T-cell (primary cell): ENCODE measurements around the gene SIRT6. TPM values are rescaled to one million over a fixed set of nuclear protein-coding genes. Genes with fewer than 3 reads are reported as not detected.

ENCODE experiments used
- ATAC-seq, 4 experiments: fragments of 200-7000 bp in 3 of 4; fragments of 150-1000 bp in 1 of 4; cut with Tn5 transposase; replicated peaks in 1 of 4; 1 replicate in 3 of 4; 2 replicates in 1 of 4; pipeline ENCODE4 v1.10.0; 2021; ENCODE audit warnings: moderate library complexity in 3 of 4, mild to moderate bottlenecking in 2 of 4, moderate number of reproducible peaks in 1 of 4
- CTCF ChIA-PET, 2 donors: fragments of 300-600 bp; sonication (Branson Sonifier 250); formaldehyde crosslinking; loops; one replicate each; lab custom pipeline; 2022; ENCODE audit warnings: antibody characterized with exemption in 2 of 2; lab: Charles Lee
- POLR2A ChIA-PET, 2 donors: fragments of 300-600 bp; sonication (Branson Sonifier 250); formaldehyde crosslinking; loops; one replicate each; lab custom pipeline; 2022; ENCODE audit warnings: antibody characterized with exemption in 2 of 2; lab: Charles Lee
- DNase-seq, 35 experiments: peaks; one replicate each; pipeline versions ENCODE4 v3.0.0 to v3.0.0-alpha.2; 2013 to 2023
- H3K27ac ChIP-seq: one replicate; pipeline ENCODE4 v1.5.1; 2013; ENCODE audit warnings: low read length
- H3K27me3 ChIP-seq, 2 experiments: replicated peaks in 1 of 2; 1 replicate in 1 of 2; 2 replicates in 1 of 2; pipeline versions ENCODE4 v1.6.1 to v1.7.0; 2013; ENCODE audit warnings: low read length in 1 of 2, mixed read lengths in 1 of 2; ENCODE audit not compliant: control insufficient read depth in 2 of 2, insufficient read depth in 2 of 2; ENCODE audit errors: extremely low read depth in 1 of 2
- H3K36me3 ChIP-seq, 2 donors: 1 replicate in 1 of 2; 2 replicates in 1 of 2; pipeline versions ENCODE4 v1.6.1 to v1.7.0; 2013; ENCODE audit warnings: low read length in 1 of 2; ENCODE audit not compliant: control insufficient read depth in 2 of 2, insufficient read depth in 1 of 2; ENCODE audit errors: extremely low read depth in 1 of 2
- H3K4me1 ChIP-seq, 2 experiments: 1 replicate in 1 of 2; 2 replicates in 1 of 2; pipeline versions ENCODE4 v1.6.1 to v1.7.0; 2013; ENCODE audit warnings: low read length in 2 of 2, mixed read lengths in 1 of 2; ENCODE audit not compliant: insufficient read depth in 2 of 2, control insufficient read depth in 1 of 2; ENCODE audit errors: extremely low read depth in 1 of 2
- H3K4me3 ChIP-seq, 2 donors: 1 replicate in 1 of 2; 2 replicates in 1 of 2; pipeline versions ENCODE4 v1.5.1 to v1.7.0; 2013; ENCODE audit warnings: mild to moderate bottlenecking in 2 of 2, low read length in 1 of 2, moderate library complexity in 1 of 2; ENCODE audit not compliant: control insufficient read depth in 1 of 2; ENCODE audit errors: extremely low read depth in 1 of 2
- H3K9me3 ChIP-seq: 2 replicates; pipeline ENCODE4 v1.7.0; 2013
- H3K27ac Mint-ChIP-seq, 2 donors: one replicate each; pipeline ENCODE4 v1.8.0; 2020 to 2021; ENCODE audit warnings: mild to moderate bottlenecking in 2 of 2, mixed read lengths in 2 of 2
- H3K27me3 Mint-ChIP-seq, 2 donors: one replicate each; pipeline ENCODE4 v1.8.0; 2021 to 2022; ENCODE audit warnings: mixed read lengths in 2 of 2
- H3K36me3 Mint-ChIP-seq: one replicate; pipeline ENCODE4 v1.8.0; 2021; ENCODE audit warnings: mixed read lengths
- H3K4me1 Mint-ChIP-seq, 3 donors: one replicate each; pipeline ENCODE4 v1.8.0; 2020 to 2022; ENCODE audit warnings: mixed read lengths in 3 of 3, mild to moderate bottlenecking in 1 of 3
- H3K4me3 Mint-ChIP-seq, 3 donors: one replicate each; pipeline ENCODE4 v1.8.0; 2020 to 2022; ENCODE audit warnings: mild to moderate bottlenecking in 3 of 3, mixed read lengths in 3 of 3, moderate library complexity in 3 of 3
- H3K9me3 Mint-ChIP-seq, 3 donors: one replicate each; pipeline ENCODE4 v1.8.0; 2020 to 2022; ENCODE audit warnings: mixed read lengths in 3 of 3
- whole genome bisulfite sequencing: methylation state at CpG from one replicate; pipeline ENCODE4 v1.1.5; 2013; ENCODE audit warnings: missing lambda C conversion rate; ENCODE audit not compliant: insufficient coverage; 5-methylcytosine and 5-hydroxymethylcytosine counted together
- total RNA-seq, 35 experiments: library from RNA in 6 of 35; stranded (reverse) in 6 of 35; fragments of 120-200 nt in 1 of 35; gene quantifications; one replicate each; pipeline versions ENCODE4 v1.2.1 to v1.2.4 and lab custom pipeline; 2013 to 2026

Gene SIRT6
- total RNA-seq, 5 donors from 2014 or later (not counting 1 experiment from before 2014, with no cell fraction given), result 19.9 to 35.7 (median 30.0) TPM

DNA sequence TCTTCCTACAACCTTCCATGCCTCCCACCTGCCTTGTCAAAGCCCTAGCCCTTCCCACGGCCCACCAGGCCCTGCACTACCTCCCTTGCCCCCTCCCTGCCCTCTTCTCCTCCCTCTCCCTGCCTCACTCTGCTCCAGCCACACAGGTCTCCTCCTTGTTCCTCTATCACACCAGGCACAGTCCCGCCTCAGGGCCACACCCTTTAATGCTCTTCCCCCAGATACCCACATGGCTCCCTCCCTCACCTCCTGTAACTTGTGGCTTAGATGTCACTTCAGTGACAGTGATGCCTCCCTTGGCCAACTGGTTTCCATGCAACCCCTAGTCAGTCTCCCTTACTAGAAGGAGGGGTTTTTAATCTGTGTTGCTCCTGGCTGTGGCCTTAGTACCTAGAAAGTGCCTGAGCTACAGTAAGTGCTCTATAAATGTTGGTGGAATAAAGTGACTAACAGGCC is 1.3 kb downstream of the SIRT6 start:
- no peaks in the 10 kb centered on the region for H3K27me3 Mint-ChIP-seq
- H3K4me1 Mint-ChIP-seq, result peaks cover 26 to 34% (median 33%) of the 10 kb centered on the region in 3 donors
- H3K27me3 ChIP-seq, result peaks cover 0 to 12% of the 10 kb centered on the region in 2 experiments
- CTCF ChIA-PET, result no interaction called here
- H3K9me3 Mint-ChIP-seq, result no peaks in the 10 kb centered on the region
- H3K4me3 ChIP-seq, result peak overlapping the region in 1 of 2 donors; percentile 15
- POLR2A ChIA-PET, result no interaction called here
- no peak overlapping the region for H3K27ac ChIP-seq
- H3K36me3 ChIP-seq, result peaks cover 4 to 14% of the 10 kb centered on the region in 2 donors
- DNase-seq (no peak), ATAC-seq (no peak)
- peak overlapping the region; percentile 46 to 68 for H3K27ac Mint-ChIP-seq
- WGBS, result 81% methylated on average over 2 of the region's 2 CpGs
- H3K4me1 ChIP-seq, result peaks cover 16 to 31% of the 10 kb centered on the region in 2 experiments
- peaks cover 13% of the 10 kb centered on the region for H3K36me3 Mint-ChIP-seq
- peak overlapping the region; percentile 56 to 99 (median 58) for H3K4me3 Mint-ChIP-seq
- H3K9me3 ChIP-seq, result no peaks in the 10 kb centered on the region

DNA sequence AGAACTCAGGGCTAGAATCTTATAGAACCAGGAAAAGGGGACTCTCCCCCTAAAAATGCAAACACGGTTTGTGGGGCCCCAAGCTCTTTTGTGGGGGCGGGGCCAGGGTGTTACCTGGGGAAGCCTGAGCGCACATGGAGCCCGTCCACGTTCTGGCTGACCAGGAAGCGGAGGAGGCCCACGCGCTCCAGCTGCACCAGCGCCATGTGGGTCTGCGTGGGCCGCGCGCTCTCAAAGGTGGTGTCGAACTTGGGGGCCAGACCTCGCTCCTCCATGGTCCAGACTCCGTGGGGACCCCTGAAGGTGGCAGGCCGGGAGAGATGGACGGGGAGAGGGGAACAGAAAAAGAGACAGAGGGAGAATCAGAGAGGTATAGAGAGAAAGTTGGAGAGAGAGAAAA is 3.4 kb downstream of the SIRT6 start:
- H3K4me3 ChIP-seq, result no peak overlapping the region
- no peak overlapping the region for H3K27ac ChIP-seq
- no peak overlapping the region for H3K4me3 Mint-ChIP-seq
- peaks cover 19% of the 10 kb centered on the region for H3K36me3 Mint-ChIP-seq
- H3K27me3 Mint-ChIP-seq, result no peaks in the 10 kb centered on the region
- H3K27me3 ChIP-seq, result peaks cover 0 to 7% of the 10 kb centered on the region in 2 experiments
- H3K4me1 ChIP-seq, result peaks cover 16 to 31% of the 10 kb centered on the region in 2 experiments
- no peaks in the 10 kb centered on the region for H3K9me3 Mint-ChIP-seq
- ATAC-seq (no peak), DNase-seq (no peak)
- H3K9me3 ChIP-seq, result no peaks in the 10 kb centered on the region
- CTCF ChIA-PET, result no interaction called here
- 93% methylated on average over 16 of the region's 18 CpGs for WGBS
- POLR2A ChIA-PET, result no interaction called here
- H3K36me3 ChIP-seq, result peaks cover 14 to 16% of the 10 kb centered on the region in 2 donors
- no peak overlapping the region for H3K27ac Mint-ChIP-seq
- peaks cover 26 to 34% (median 33%) of the 10 kb centered on the region in 3 donors for H3K4me1 Mint-ChIP-seq

DNA sequence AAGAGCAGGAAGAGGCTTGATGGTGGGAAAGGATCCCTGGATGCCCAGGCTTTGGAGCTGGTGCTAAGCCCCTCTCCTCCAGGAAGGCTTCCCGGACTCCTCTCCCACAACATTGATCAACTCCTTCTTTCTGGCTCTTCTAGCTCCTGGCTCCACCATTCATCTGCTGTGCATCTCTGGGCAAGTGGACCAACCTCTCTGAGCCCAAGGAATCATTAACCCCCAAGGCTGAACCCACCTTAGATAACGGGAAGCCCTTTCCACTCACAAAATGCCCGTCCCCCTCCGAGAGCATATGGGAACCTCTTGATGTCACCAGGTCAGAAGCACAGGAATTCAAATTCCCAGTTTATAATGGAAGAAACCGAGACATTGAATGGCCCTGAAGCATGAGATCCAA is 5.2 kb downstream of the SIRT6 start:
- WGBS, result 100% methylated on average over 3 of the region's 5 CpGs
- H3K36me3 Mint-ChIP-seq, result peaks cover 19% of the 10 kb centered on the region
- DNase-seq, result no peak
- H3K9me3 Mint-ChIP-seq, result no peaks in the 10 kb centered on the region
- peaks cover 0 to 15% of the 10 kb centered on the region in 2 experiments for H3K27me3 ChIP-seq
- H3K27ac ChIP-seq, result no peak overlapping the region
- ChIA-PET CTCF (interaction anchor here in 1 of 2 donors (0.6 kb wide), 1 partner anchor 927 kb away, joined by 3 read pairs; no protein-coding TSS in a partner anchor), POLR2A (no interaction called here)
- H3K27ac Mint-ChIP-seq, result no peak overlapping the region
- no peak for ATAC-seq
- H3K4me3 ChIP-seq, result no peak overlapping the region
- peaks cover 3 to 5% of the 10 kb centered on the region in 2 donors for H3K27me3 Mint-ChIP-seq
- H3K4me1 ChIP-seq, result peaks cover 14 to 31% of the 10 kb centered on the region in 2 experiments
- H3K9me3 ChIP-seq, result no peaks in the 10 kb centered on the region
- H3K4me3 Mint-ChIP-seq, result no peak overlapping the region
- H3K4me1 Mint-ChIP-seq, result peaks cover 19 to 30% (median 27%) of the 10 kb centered on the region in 3 donors
- peaks cover 14 to 16% of the 10 kb centered on the region in 2 donors for H3K36me3 ChIP-seq

DNA sequence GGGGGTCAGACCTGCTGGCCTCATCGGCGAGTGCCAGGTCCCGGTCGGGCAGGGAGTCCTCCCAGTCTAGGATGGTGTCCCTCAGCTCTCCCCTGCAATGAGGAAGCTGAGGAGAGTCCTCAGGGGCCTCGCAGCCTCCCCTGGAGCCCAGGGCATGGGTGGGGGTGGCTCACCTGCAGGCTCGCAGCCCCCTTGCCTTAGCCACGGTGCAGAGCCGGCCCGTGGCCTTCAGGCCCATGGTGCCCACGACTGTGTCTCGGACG is 6.8 kb downstream of the SIRT6 start:
- WGBS, result 95% methylated on average over 12 of the region's 12 CpGs
- CTCF ChIA-PET, result no interaction called here

DNA sequence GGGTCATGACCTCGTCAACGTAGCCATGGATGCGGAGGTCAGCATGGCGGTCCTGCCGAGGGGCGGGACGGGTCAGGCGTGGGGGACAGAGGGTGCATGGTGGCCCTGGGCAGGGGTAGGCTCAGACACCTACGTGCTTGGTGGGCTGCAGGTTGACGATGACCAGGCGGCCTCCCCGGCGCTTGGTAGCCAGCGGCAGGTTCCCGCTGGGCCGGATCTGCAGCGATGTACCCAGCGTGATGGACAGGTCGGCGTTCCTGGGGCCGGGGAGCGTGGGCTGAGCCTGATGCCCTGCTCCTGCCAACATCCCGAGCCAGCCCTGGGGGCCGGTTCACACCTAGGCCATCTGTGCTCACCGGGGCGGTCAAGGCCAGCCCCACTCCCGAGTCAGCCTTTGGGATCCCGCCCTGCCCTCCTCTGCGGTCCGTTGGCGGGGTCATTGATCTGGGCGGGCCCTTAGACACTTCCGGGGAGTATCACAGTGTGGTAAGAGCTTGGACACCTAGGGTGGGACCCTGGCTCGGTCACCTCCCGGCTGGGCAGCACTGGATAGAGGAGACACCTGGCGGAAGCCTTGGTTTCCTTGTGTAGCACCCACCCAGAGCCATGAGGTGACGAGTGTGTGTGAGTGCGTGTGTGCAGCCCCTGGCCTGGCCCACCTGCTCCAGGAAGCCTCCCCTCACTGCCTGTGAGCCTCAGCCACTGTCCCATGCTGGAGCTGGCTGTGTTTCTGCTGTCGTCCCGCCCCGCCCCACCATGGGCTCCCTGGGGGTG is 7.3 kb downstream of the SIRT6 start:
- no peak overlapping the region for H3K27ac ChIP-seq
- POLR2A ChIA-PET, result no interaction called here
- DNase-seq, result no peak
- Mint-ChIP-seq H3K27me3 (peaks cover 7 to 11% of the 10 kb centered on the region in 2 donors), H3K36me3 (peaks cover 19% of the 10 kb centered on the region), H3K9me3 (no peaks in the 10 kb centered on the region), H3K4me3 (no peak overlapping the region), H3K27ac (no peak overlapping the region), H3K4me1 (peaks cover 8 to 14% (median 10%) of the 10 kb centered on the region in 3 donors)
- CTCF ChIA-PET, result no interaction called here
- WGBS, result 98% methylated on average over 35 of the region's 41 CpGs
- H3K9me3 ChIP-seq, result no peaks in the 10 kb centered on the region
- peaks cover 0 to 10% of the 10 kb centered on the region in 2 experiments for H3K4me1 ChIP-seq
- ATAC-seq, result no peak
- peaks cover 13 to 14% of the 10 kb centered on the region in 2 donors for H3K36me3 ChIP-seq
- H3K27me3 ChIP-seq, result peaks cover 0 to 29% of the 10 kb centered on the region in 2 experiments
- H3K4me3 ChIP-seq, result no peak overlapping the region

More for the DNA sequence above, 6.8 kb downstream of the SIRT6 start:
- Mint-ChIP-seq H3K9me3 (no peaks in the 10 kb centered on the region), H3K36me3 (peaks cover 19% of the 10 kb centered on the region), H3K4me3 (no peak overlapping the region), H3K27ac (no peak overlapping the region), H3K4me1 (peaks cover 8 to 18% (median 16%) of the 10 kb centered on the region in 3 donors), H3K27me3 (peaks cover 7 to 10% of the 10 kb centered on the region in 2 donors)
- POLR2A ChIA-PET, result no interaction called here
- Histone ChIP-seq H3K27me3 (peaks cover 0 to 28% of the 10 kb centered on the region in 2 experiments), H3K4me3 (no peak overlapping the region), H3K4me1 (peaks cover 5 to 15% of the 10 kb centered on the region in 2 experiments), H3K27ac (no peak overlapping the region), H3K9me3 (no peaks in the 10 kb centered on the region), H3K36me3 (peaks cover 14 to 16% of the 10 kb centered on the region in 2 donors)
- ATAC-seq (no peak), DNase-seq (no peak)

DNA sequence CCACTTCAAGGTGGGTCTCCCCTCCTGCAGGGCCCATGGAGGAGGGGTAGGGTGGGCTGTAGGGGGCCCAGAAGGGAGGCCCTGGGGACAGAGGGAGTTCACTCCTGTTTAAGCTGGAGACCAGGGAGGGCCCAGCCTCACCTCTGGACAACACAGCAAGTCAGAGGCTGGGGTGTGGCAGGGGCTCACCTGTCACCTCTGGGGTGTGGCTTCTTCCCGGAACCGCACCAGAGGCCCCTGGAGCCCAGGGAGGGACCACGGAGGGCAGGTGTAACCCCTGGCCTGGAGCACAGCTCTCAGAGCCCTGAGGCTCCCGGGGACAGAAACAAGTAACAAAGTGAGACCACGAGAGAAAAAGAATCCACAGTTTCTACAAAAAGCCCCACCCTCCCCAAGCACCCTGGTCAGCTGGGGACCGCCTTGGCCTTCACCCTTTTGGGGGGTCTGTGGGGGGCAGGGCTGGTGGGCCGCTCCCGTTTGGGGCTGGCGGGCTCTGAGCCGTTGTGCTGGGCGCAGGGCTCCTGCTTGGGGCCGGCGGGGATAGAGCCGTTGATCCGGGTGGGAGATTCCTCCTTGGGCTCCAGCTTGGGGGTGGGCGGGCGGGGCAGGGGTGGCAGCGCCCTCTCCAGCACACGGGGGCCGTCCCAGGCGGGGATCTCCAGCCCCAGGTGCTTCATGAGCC is 8.0 kb downstream of the SIRT6 start:
- CTCF ChIA-PET, result no interaction called here
- peaks cover 4 to 8% (median 4%) of the 10 kb centered on the region in 3 donors for H3K4me1 Mint-ChIP-seq
- Histone ChIP-seq H3K27me3 (peaks cover 0 to 32% of the 10 kb centered on the region in 2 experiments), H3K4me1 (peaks cover 0 to 10% of the 10 kb centered on the region in 2 experiments), H3K4me3 (no peak overlapping the region), H3K36me3 (peaks cover 9 to 14% of the 10 kb centered on the region in 2 donors), H3K27ac (no peak overlapping the region), H3K9me3 (no peaks in the 10 kb centered on the region)
- H3K27me3 Mint-ChIP-seq, result peaks cover 7 to 14% of the 10 kb centered on the region in 2 donors
- H3K36me3 Mint-ChIP-seq, result peaks cover 13% of the 10 kb centered on the region
- H3K4me3 Mint-ChIP-seq, result no peak overlapping the region
- POLR2A ChIA-PET, result no interaction called here
- ATAC-seq (no peak), DNase-seq (no peak)
- no peak overlapping the region for H3K27ac Mint-ChIP-seq
- 79% methylated on average over 11 of the region's 21 CpGs for WGBS
- no peaks in the 10 kb centered on the region for H3K9me3 Mint-ChIP-seq
